SHP77 (cell line): ENCODE data around the gene NKX2-3.

ENCODE experiments used
- DNase-seq, 2 experiments: peaks; one replicate each; lab custom pipeline; 2025; lab: John Stamatoyannopoulos, UW

Gene NKX2-3

GRCh38 chr10:99539120-99539519 lies 6.4 kb downstream of the NKX2-3 start:
- DNase-seq = no peak

DNA sequence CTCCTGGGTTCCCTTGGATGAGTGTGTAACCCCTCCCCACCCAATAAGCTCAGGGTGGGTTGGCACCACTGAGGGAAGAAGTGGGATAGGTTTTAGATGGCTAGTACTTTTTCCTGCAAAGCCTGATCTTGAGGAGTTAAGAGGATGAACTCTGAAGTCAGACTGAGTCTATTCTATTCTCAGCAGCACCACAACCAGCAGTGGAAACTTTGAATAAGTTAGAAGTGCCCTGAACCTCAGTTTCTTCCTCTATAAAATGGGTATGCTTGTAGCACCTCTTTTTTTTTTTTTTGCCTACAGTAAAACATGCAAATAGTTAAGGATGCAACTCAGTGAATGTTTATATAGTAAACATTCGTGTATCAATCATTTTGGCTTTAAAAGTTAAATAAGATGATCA lies 7.1 kb downstream of the NKX2-3 start:
- no peak for DNase-seq

DNA sequence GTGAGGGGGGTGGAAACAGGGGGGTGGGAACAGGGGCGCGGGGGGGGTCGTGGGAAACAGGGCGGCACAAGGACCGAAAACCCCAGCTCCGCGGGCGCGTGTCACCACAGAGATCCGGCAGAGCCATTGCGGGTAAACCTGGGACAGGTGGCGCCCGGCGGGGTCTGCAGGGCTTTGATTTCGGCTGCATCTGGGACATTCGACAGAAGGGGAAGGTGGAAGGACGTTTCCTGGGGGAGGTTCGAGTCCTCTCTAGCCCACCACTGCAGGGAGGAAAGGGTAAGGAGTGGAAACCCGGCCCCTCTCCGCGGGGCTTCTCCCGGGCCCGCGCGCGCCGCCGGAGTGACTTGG lies 7.5 kb downstream of the NKX2-3 start:
- no peak for DNase-seq

GRCh38 chr10:99540657-99541531 lies 8.2 kb downstream of the NKX2-3 start:
- no peak for DNase-seq

- no peak for DNase-seq
These were observed 11.6 kb downstream of the NKX2-3 start for GRCh38 chr10:99544322-99544721.

GRCh38 chr10:99548041-99548530 lies 15.3 kb downstream of the NKX2-3 start:
- DNase-seq = peak in 1 of 2 experiments; percentile 11

- peak; percentile 82 to 92 for DNase-seq
These were observed 18.4 kb downstream of the NKX2-3 start for GRCh38 chr10:99551158-99551557.

GRCh38 chr10:99551616-99552015 lies 18.9 kb downstream of the NKX2-3 start:
- no peak for DNase-seq

GRCh38 chr10:99555371-99555770 lies 22.6 kb downstream of the NKX2-3 start:
- DNase-seq = no peak

- no peak for DNase-seq
These were observed 23.2 kb downstream of the NKX2-3 start for GRCh38 chr10:99555825-99556523.

DNA sequence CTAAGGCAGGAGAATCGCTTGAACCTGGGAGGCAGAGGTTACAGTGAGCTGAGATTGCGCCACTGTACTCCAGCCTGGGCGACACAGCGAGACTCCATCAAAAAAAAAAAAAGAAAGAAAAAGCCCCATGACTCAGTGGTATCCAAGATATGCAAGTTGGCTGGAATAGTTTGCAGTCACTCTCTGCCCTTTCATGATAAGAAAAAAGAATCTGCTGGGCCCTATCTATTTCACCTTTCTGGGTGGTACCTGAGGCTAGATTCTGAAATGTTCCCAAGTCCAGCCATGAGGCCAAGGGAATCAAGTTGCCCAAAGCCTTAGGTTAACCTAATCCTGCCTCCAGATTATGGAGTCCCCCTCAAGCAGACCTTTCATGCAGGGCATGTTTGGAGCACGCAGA lies 24.3 kb downstream of the NKX2-3 start:
- no peak for DNase-seq

DNA sequence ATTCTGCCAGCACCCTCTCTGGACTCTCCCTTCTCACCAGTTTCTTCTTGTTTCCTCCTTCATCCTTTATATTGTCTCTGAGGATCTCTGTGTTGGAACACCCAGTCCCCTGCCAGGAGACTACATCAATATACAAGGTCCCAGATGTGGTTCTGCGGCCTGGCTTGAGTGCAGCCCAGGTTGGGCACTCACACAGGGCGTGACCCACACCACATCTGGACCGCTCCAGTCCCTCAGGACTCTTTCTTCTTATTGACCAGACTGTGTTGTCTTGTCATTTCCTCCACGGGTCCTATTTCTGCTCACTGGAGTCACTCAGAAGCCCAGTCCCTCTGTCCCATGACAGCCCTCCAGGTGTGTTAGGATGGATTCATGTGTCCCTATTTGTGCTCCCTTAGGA lies 26.0 kb downstream of the NKX2-3 start:
- DNase-seq = no peak

DNA sequence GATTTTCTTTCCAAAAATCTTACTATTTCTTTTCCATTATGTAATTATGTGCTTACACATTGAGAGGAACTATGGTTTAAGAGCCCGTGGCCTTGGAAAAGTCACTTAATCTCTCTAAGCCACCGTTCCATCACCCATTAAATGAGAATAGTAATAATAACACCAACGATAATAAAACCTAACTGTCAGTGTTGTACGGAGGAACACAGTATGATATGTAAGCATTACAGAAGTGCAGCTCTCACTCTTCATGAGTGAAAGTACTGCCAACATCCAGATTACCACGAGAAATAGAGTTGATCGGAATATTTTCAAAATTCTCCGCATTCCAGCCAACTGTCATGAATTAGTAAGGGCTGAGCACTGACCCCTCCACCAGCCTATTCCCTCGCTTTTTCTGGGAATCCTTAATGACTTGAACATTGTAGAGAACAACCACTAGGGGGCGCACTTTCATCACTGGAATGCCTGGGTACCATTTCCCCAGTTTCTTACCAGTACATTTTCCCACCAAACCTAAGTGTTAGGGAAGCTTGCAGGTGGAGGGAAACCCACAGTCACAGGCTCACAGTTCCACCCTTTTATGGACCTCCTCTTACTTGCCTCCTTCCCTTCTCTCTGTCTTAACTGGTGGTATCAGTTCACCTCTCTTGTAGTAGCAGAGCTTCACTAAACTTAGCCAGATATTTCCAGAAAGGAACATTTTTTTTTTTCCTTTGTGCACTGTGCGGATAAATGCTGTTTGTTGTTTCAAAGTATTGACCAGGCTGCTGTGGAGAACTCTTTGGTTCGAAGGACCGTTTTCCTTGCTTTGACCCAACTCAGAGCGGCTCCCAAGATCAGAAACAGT lies 27.8 kb downstream of the NKX2-3 start:
- peak; percentile 34 to 53 for DNase-seq

DNA sequence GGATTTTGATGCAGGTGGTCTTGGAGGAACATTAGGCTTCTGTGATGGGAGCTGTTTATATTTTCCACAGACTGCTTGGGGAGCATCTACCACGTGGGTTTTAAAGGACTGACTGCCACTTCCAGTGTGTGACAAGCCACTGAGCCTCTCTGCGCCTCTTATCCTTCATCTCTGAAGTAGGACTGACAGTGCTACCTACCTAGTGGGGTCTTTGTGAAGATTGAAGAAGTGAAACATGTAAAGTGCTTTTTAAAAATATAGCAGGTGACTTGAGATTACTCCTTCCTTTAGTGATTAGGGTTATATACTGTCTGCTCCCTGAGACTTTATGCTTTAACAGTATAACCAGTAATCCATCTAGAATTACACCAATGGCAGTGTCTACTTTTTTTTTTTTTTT lies 29.9 kb downstream of the NKX2-3 start:
- DNase-seq = no peak

DNA sequence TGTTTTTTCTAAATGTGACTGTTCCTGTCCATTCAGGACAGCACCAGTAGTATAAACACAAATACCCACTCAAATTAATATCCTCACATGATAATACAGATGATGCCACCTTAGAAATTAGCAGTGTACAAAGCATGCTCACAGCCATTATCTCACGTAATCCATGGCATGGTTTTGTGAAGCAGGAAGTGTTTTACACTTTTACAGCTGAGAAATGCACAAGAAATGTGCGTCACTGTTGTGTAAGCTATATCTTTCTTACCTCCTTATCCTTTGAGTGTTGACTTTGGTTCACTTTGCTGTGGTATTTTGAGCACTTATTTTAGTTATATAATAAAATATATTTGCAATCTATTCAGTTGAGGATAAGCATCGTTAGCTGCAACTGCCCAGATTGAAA lies 31.6 kb downstream of the NKX2-3 start:
- no peak for DNase-seq

DNA sequence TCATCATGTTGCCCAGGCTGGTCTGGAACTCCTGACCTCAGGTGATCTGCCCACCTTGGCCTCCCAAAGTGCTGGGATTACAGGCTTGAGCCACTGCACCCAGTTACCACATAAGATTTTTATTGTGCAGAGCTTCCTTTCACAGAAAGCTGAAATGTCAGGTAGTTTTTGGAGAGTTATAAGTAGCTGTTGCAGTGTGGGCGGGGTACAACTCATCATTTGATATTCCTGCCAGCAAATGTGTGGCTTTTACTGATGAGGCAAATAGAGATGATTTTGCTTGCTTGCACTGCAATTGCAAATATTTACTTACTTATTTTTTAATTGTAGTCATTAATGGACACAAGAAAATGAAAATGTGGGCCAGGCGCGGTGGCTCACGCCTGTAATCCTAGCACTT lies 32.4 kb downstream of the NKX2-3 start:
- no peak for DNase-seq

GRCh38 chr10:99569253-99569939 lies 36.7 kb downstream of the NKX2-3 start:
- no peak for DNase-seq

DNA sequence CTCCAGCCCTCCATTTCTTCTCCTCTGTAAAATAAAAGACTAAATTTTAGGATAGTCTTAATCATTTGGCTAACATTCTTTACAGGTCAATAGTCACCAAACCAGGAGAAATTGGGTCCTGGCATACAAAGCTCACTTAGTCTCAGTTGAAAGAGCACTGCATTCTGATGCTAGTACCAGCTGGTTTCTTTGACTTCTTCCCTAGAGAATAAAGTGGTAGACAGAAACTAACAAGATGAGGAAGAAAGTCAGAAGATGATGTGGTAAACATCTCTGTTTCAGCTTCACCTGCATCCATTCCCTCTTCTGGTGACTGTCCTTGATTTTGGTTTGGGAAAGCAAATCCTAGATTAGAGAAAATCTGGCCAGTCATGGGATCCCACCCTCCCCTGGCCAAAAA lies 37.2 kb downstream of the NKX2-3 start:
- no peak for DNase-seq

GRCh38 chr10:99571816-99572215 lies 39.1 kb downstream of the NKX2-3 start:
- no peak for DNase-seq

- DNase-seq = no peak
These were observed 41.0 kb downstream of the NKX2-3 start for GRCh38 chr10:99573790-99574189.

DNA sequence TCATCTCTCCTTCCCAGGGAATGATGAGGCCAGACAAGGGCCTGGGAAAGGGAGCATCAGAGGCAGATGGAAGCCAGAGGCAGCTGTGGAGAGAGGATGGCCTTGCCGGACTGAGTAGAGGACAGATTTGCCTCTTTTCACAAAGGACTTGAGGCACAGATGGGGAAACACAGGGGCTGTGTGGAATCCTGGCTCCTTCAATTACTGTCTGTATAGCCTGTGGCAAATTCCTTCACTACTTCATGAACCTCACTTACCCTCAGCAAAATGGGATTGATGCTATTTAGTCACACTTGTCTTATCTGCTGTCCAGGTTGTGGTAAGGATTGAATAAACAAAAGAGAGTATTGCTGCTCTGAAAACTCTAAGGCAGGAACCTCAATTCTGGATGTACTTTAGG lies 47.2 kb downstream of the NKX2-3 start:
- no peak for DNase-seq

- no peak for DNase-seq
These were observed 49.6 kb downstream of the NKX2-3 start for GRCh38 chr10:99582255-99582770.
